ENCODE data around the gene CNBD2. TPM values are rescaled to one million over a fixed set of nuclear protein-coding genes. Genes with fewer than 3 reads are reported as not detected.

CNBD2 gene
- total RNA-seq, 1 donor from 2014 or later, result 3.0 TPM

- Mint-ChIP-seq H3K27ac (ENCODE audit: unreplicated experiment) (no peak overlapping the region), H3K9me3 (ENCODE audit: unreplicated experiment) (peaks cover 7% of the 10 kb centered on the region), H3K4me3 (ENCODE audit: unreplicated experiment) (no peak overlapping the region), H3K36me3 (ENCODE audit: low read depth, unreplicated experiment) (peaks cover 4% of the 10 kb centered on the region), H3K27me3 (ENCODE audit: low read depth, unreplicated experiment) (peaks cover 2% of the 10 kb centered on the region), H3K4me1 (ENCODE audit: low read depth, unreplicated experiment) (peaks cover 2% of the 10 kb centered on the region)
- Histone ChIP-seq H4K20me1 (ENCODE audit: insufficient read depth, low read length) (no peaks in the 10 kb centered on the region), H3K4me3 (ENCODE audit: insufficient read depth, low read depth, low read length) (no peak overlapping the region), H3K36me3 (ENCODE audit: insufficient read depth, low read length) (no peaks in the 10 kb centered on the region), H3K27me3 (ENCODE audit: insufficient read depth, low read length) (peaks cover 6% of the 10 kb centered on the region), H3K79me2 (ENCODE audit: insufficient read depth, low read length) (no peaks in the 10 kb centered on the region), H3K4me2 (ENCODE audit: low read length) (no peak overlapping the region), H3K9ac (ENCODE audit: low read length) (no peak overlapping the region), H3K4me1 (ENCODE audit: insufficient read depth, low read length) (no peaks in the 10 kb centered on the region), H3K9me3 (ENCODE audit: insufficient read depth, low read depth, low read length) (no peaks in the 10 kb centered on the region), H2AFZ (ENCODE audit: low read depth, low read length) (peak overlapping the region; percentile 34), H3K27ac (ENCODE audit: low read depth, low read length) (no peak overlapping the region)
- no peak for DNase-seq (ENCODE audit: low read depth)
- TF ChIP-seq CTCF (IDR thresholded peaks at IDR 0.05; ENCODE audit: insufficient read depth, low read depth, low read length), result no peak
- no peak for TF ChIP-seq EZH2 (IDR thresholded peaks at IDR 0.05; ENCODE audit: insufficient read depth, low read length)
- FAIRE-seq, result no peak
Measured at GRCh38 chr20:35972462-35972861, 4.1 kb downstream of the CNBD2 start.

GRCh38 chr20:35974256-35974655 is 5.9 kb downstream of the CNBD2 start:
- no peak overlapping the region for H3K9ac ChIP-seq (ENCODE audit: low read length)
- H3K79me2 ChIP-seq (ENCODE audit: insufficient read depth, low read length), result no peaks in the 10 kb centered on the region
- H4K20me1 ChIP-seq (ENCODE audit: insufficient read depth, low read length), result no peaks in the 10 kb centered on the region
- H3K27ac ChIP-seq (ENCODE audit: low read depth, low read length), result no peak overlapping the region
- TF ChIP-seq CTCF (IDR thresholded peaks at IDR 0.05; ENCODE audit: insufficient read depth, low read depth, low read length) (no peak), EZH2 (IDR thresholded peaks at IDR 0.05; ENCODE audit: insufficient read depth, low read length) (no peak)
- peaks cover 4% of the 10 kb centered on the region for H3K36me3 Mint-ChIP-seq (ENCODE audit: low read depth, unreplicated experiment)
- no peak overlapping the region for H3K4me3 Mint-ChIP-seq (ENCODE audit: unreplicated experiment)
- H3K4me1 Mint-ChIP-seq (ENCODE audit: low read depth, unreplicated experiment), result no peaks in the 10 kb centered on the region
- H3K27ac Mint-ChIP-seq (ENCODE audit: unreplicated experiment), result no peak overlapping the region
- peaks cover 2% of the 10 kb centered on the region for H3K27me3 Mint-ChIP-seq (ENCODE audit: low read depth, unreplicated experiment)
- FAIRE-seq (no peak), DNase-seq (ENCODE audit: low read depth) (no peak)
- peaks cover 7% of the 10 kb centered on the region for H3K9me3 Mint-ChIP-seq (ENCODE audit: unreplicated experiment)
- H3K36me3 ChIP-seq (ENCODE audit: insufficient read depth, low read length), result no peaks in the 10 kb centered on the region
- H3K27me3 ChIP-seq (ENCODE audit: insufficient read depth, low read length), result no peaks in the 10 kb centered on the region
- H3K4me2 ChIP-seq (ENCODE audit: low read length), result no peak overlapping the region
- H3K4me3 ChIP-seq (ENCODE audit: insufficient read depth, low read depth, low read length), result no peak overlapping the region
- H2AFZ ChIP-seq (ENCODE audit: low read depth, low read length), result no peak overlapping the region
- no peaks in the 10 kb centered on the region for H3K4me1 ChIP-seq (ENCODE audit: insufficient read depth, low read length)
- H3K9me3 ChIP-seq (ENCODE audit: insufficient read depth, low read depth, low read length), result no peaks in the 10 kb centered on the region

GRCh38 chr20:35975576-35976373 is 7.4 kb downstream of the CNBD2 start:
- Histone ChIP-seq H3K4me2 (ENCODE audit: low read length) (no peak overlapping the region), H4K20me1 (ENCODE audit: insufficient read depth, low read length) (no peaks in the 10 kb centered on the region), H3K9me3 (ENCODE audit: insufficient read depth, low read depth, low read length) (no peaks in the 10 kb centered on the region), H3K36me3 (ENCODE audit: insufficient read depth, low read length) (no peaks in the 10 kb centered on the region), H3K27ac (ENCODE audit: low read depth, low read length) (no peak overlapping the region), H3K9ac (ENCODE audit: low read length) (no peak overlapping the region), H3K27me3 (ENCODE audit: insufficient read depth, low read length) (peaks cover 1% of the 10 kb centered on the region), H3K4me3 (ENCODE audit: insufficient read depth, low read depth, low read length) (no peak overlapping the region), H3K79me2 (ENCODE audit: insufficient read depth, low read length) (no peaks in the 10 kb centered on the region), H2AFZ (ENCODE audit: low read depth, low read length) (no peak overlapping the region), H3K4me1 (ENCODE audit: insufficient read depth, low read length) (no peaks in the 10 kb centered on the region)
- Mint-ChIP-seq H3K9me3 (ENCODE audit: unreplicated experiment) (peaks cover 7% of the 10 kb centered on the region), H3K36me3 (ENCODE audit: low read depth, unreplicated experiment) (peaks cover 4% of the 10 kb centered on the region), H3K27ac (ENCODE audit: unreplicated experiment) (no peak overlapping the region), H3K4me1 (ENCODE audit: low read depth, unreplicated experiment) (peaks cover 4% of the 10 kb centered on the region), H3K27me3 (ENCODE audit: low read depth, unreplicated experiment) (peaks cover 10% of the 10 kb centered on the region), H3K4me3 (ENCODE audit: unreplicated experiment) (no peak overlapping the region)
- no peak for DNase-seq (ENCODE audit: low read depth)
- FAIRE-seq, result no peak
- TF ChIP-seq EZH2 (IDR thresholded peaks at IDR 0.05; ENCODE audit: insufficient read depth, low read length), result no peak
- TF ChIP-seq CTCF (IDR thresholded peaks at IDR 0.05; ENCODE audit: insufficient read depth, low read depth, low read length), result no peak
